GM12873 (cell line): ENCODE measurements around the gene CIAO3.

Experiments used
- TF ChIP-seq, protein P1 (sequence below): IDR thresholded peaks from 2 replicates; pipeline ENCODE4 v1.5.1; 2012; ENCODE audit warnings: low read depth, mild to moderate bottlenecking, moderate library complexity, low read length, control low read depth; ENCODE audit not compliant: insufficient read depth; ENCODE audit errors: missing control alignments

CIAO3 gene

DNA sequence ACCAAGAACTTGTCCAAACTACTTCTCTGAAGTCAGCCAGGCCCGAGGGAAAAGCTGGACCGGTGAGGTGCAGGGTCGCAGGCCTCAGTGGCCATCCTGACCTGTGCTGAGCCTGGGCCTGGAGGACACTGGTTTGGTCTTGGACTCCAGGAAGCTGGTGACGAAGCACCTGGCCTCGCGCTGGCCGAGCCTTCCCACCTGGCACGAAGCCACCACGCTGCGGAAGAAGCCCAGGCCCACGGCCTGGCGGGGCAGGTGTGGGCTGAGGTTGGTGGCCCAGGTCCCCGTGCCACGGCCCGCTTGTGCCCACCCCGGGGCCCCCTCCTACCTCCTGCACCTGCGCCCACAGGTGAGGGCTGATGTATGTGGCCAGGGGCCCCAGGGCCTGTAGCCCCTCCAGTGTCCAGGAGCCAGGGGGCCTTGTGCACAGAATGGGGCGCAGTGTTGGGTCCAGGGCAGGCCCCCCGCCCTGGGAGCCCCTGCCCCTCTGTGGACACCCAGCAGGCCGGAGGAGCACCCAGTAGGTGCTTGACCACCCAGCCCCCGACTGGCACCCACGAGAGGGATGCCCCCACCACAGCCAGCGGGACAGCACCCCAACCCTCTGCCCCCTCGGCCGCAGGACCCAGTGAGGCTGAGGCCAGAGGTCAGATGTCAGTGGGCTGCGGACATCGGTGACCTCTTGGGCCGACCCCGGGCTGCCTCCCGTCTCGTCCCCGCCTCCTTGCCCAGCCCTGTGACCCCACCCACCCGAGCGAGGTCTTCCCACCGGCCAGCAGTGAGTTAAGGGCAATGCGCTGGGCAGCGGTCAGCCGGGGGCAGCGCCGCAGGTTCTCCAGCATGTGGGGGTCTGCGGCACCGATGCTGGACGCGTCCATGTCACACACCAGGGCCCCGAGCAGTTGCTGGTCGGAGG is 33.5 kb upstream of the CIAO3 start:
- TF ChIP-seq, protein P1, sequence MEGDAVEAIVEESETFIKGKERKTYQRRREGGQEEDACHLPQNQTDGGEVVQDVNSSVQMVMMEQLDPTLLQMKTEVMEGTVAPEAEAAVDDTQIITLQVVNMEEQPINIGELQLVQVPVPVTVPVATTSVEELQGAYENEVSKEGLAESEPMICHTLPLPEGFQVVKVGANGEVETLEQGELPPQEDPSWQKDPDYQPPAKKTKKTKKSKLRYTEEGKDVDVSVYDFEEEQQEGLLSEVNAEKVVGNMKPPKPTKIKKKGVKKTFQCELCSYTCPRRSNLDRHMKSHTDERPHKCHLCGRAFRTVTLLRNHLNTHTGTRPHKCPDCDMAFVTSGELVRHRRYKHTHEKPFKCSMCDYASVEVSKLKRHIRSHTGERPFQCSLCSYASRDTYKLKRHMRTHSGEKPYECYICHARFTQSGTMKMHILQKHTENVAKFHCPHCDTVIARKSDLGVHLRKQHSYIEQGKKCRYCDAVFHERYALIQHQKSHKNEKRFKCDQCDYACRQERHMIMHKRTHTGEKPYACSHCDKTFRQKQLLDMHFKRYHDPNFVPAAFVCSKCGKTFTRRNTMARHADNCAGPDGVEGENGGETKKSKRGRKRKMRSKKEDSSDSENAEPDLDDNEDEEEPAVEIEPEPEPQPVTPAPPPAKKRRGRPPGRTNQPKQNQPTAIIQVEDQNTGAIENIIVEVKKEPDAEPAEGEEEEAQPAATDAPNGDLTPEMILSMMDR, result no peak

DNA sequence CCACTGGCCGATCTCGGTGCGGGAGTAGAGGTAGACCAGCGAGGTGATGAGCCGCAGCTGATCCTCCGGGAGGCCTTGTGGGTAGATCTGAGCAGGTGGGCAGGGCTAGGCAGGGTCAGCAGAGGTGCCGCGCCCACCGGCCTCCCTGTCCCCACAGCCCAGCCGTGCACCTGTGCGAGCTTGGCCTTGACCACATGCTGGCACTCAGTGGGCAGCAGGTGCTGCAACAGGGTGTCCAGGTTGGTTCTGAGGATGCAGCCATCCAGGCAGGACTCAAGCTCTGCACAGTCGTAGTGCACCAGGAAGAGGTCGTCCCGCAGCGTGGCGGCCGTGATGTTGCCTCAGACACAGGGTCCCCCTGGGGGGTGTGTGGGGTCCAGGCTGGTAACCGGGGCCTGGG is 32.2 kb upstream of the CIAO3 start:
- TF ChIP-seq, protein P1, result no peak

DNA sequence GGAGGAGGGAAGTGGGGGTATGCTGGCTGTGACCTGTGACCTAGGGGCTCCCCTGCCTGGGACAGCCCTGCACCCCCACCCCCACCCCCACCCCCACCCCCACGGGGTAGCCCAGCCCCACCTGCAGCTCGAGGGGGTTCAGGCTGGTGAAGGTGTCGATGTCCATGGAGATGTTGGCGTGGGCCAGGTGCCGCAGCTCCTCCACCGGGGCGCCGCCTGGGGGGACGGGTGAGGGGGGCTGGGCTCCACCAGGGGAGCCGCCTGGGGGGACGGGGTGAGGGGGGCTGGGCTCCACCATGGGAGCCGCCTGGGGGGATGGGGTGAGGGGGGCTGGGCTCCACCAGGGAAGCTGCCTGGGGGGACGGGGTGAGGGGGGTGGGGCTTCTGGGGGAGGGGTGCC is 29.6 kb upstream of the CIAO3 start:
- TF ChIP-seq, protein P1, result no peak

DNA sequence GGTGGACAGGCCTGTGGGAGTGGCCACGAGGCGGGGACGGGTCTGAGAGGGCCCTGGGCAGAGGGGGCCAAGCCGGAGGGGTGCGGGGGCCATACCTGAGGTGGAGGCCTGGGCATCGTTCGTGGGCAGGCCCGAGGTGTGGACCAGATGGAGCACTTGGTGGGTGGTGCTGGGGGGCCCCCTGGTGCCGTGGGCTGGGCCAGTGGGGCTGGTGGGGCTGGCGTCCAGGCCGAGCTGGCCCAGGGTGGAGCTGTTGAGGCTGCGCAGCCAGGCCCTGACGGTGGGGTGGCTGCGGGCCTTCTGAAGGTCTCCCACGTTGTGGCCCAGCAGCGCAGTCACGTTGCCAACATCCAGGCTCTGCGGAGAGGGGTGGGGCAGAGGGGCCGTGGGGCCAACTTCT is 29.1 kb upstream of the CIAO3 start:
- TF ChIP-seq, protein P1, result no peak

DNA sequence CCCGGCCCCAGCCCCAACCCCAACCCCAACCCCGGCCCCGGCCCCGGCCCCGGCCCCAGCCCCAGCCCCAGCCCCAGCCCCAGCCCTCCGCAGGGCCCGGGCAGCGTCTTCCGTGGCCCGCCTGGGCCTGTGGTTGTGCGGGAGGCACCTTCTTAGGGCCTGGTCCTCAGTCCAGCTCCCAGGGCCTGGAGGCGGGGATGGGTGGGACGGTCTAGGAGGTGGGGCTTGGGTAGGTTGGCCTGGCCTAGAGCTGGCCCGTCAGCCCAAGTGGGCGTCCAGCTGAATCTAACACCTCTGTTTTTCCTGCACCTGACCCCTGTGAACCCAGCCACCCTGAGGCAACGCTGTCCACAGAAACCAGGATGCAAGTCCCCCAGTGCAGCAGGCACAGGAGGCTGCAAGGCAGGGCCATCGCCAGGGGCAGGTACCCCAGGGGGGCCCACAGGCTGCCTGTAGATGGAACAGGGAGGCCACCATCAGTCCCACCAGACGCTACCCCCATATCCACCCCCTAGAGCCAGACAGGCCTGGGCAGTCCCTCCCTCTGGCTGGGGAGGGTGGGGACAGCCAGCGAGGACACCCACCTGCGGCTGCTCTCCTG is 28.5 kb upstream of the CIAO3 start:
- TF ChIP-seq, protein P1, result no peak

DNA sequence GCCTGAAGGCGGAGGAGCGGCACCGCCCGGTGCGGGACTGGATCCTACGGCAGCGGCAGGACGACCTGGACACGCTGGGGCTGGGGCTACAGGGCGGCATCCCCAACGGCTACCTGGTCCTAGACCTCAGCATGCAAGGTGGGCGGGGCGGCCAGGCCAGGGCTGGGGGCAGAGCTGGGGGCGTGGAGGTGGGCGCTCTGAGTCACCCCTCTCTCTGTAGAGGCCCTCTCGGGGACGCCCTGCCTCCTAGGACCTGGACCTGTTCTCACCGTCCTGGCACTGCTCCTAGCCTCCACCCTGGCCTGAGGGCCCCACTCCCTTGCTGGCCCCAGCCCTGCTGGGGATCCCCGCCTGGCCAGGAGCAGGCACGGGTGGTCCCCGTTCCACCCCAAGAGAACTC is 27.6 kb upstream of the CIAO3 start:
- TF ChIP-seq, protein P1, result no peak

DNA sequence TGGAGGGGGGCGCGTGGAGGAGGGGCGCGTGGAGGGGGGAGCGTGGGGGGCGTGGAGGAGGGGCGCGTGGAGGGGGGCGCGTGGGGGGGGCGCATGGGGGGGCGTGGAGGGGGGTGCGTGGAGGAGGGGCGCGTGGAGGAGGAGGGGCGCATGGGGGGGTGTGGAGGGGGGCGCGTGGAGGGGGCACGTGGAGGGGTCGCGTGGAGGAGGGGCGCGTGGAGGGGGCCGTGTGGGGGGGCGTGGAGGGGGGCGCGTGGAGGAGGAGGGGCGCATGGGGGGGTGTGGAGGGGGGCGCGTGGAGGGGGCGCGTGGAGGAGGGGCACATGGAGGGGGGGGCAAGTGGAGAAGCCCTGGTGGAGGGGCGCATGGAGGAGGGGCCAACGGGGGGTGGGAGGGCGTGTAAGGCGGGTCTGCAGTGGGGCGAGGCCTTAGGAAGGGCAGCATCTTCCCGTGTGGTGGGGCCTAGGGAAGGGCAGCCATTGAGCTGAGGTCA is 27.0 kb upstream of the CIAO3 start:
- TF ChIP-seq, protein P1, result no peak
